ENCODE measurements around the gene NEK11.
"Not testable (repeated sequence)": the region's sequence is repeated elsewhere in the genome, so short reads cannot be mapped to it uniquely, and the experiment has no call there.

Gene NEK11

DNA sequence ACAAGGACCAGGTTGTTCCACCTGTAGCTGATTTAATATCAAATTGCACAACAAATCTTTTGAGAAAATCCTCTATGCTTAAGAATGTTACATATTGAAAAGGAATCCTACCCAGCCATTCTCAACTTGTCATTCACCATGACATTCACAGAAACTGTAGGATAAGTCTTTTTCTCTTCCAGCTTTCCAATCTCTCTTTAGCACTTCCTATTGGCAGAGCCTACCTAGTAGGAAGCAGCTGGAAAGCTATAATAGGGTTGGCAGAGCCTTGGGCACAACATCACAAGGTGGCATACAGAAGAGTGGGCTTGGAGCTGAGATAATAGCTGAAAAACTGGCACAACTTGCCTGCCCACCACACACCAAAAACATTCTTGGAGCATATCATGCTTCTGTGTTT, 287.6 kb downstream of the NEK11 start:
- ATAC-seq (replicated peaks; ENCODE audit: extremely low read depth, poor library complexity, severe bottlenecking) (no peak), DNase-seq (ENCODE audit: low spot score in 2 of 2) (no peak)
- no peaks in the 10 kb centered on the region for H3K4me1 Mint-ChIP-seq
- H3K36me3 Mint-ChIP-seq (ENCODE audit: insufficient read depth) = no peaks in the 10 kb centered on the region
- no peak overlapping the region for H3K27ac Mint-ChIP-seq (ENCODE audit: low read depth)
- H3K9me3 Mint-ChIP-seq = no peaks in the 10 kb centered on the region
- no peak overlapping the region for H3K4me3 Mint-ChIP-seq
- peaks cover 52% of the 10 kb centered on the region for H3K27me3 Mint-ChIP-seq

DNA sequence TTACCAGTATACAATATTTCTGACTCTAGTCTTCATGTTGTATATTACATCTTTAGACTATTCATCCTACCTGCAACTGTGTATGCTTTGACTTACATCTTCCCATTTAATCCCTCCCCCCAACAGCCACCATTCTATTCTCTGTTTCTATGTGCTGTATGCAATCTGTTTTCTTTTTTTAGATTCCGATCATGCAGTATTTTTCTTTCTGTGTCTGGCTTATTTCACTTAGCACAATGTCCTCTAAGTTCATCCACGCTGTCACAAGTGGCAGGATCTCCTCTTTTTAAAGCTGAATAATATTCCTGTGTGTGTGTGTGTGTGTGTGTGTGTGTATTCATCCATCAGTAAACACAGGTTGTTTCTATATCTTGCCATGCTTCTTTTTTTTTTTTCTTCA, 288.5 kb downstream of the NEK11 start:
- H3K27ac Mint-ChIP-seq (ENCODE audit: low read depth) = no peak overlapping the region
- no peaks in the 10 kb centered on the region for H3K36me3 Mint-ChIP-seq (ENCODE audit: insufficient read depth)
- no peaks in the 10 kb centered on the region for H3K4me1 Mint-ChIP-seq
- DNase-seq (ENCODE audit: low spot score in 2 of 2) (no peak), ATAC-seq (replicated peaks; ENCODE audit: extremely low read depth, poor library complexity, severe bottlenecking) (no peak)
- no peaks in the 10 kb centered on the region for H3K9me3 Mint-ChIP-seq
- peaks cover 56% of the 10 kb centered on the region for H3K27me3 Mint-ChIP-seq
- H3K4me3 Mint-ChIP-seq = no peak overlapping the region

DNA sequence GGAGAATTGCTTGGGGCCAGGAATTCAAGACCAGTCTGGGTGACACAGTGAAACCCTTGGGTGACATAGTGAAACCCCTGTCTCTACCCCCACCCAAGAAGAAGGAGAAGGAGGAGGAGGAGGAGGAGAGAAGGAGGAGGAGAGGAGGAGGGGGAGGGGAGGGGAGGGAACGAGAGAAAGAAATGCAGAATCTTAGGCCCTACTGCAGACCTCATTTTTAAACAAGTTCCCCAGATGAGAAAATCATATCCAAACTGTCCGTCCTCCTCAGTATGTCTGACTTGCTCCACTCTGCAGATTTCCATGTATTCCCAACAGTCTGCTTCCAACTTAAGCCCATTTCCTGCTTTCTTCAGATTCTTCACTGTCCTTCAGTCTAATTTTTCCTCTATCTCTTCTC, 291.0 kb downstream of the NEK11 start:
- Mint-ChIP-seq H3K4me1 (no peaks in the 10 kb centered on the region), H3K27me3 (peaks cover 47% of the 10 kb centered on the region), H3K9me3 (no peaks in the 10 kb centered on the region), H3K4me3 (no peak overlapping the region), H3K27ac (ENCODE audit: low read depth) (no peak overlapping the region), H3K36me3 (ENCODE audit: insufficient read depth) (no peaks in the 10 kb centered on the region)
- ATAC-seq (replicated peaks; ENCODE audit: extremely low read depth, poor library complexity, severe bottlenecking) (no peak), DNase-seq (ENCODE audit: low spot score in 2 of 2) (no peak)

DNA sequence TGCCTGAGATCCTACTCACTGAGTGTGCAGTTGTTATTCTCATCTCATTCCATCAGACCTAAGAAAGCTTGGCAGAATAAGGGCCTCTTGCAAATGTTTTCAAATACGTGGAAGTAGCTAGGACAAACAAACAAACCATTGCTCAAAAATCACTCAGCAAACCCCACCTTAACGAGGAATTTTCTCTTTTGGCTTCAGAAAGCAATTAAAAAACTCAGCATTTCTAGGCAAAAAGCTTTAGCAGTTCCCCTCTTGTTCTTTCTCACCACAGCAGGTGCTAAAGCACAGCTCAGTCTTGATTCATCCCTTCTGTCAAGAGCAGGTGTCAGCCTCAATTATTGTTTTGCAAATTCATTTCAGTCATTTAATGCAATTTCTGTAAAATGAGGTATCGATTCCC, 296.3 kb downstream of the NEK11 start:
- Mint-ChIP-seq H3K4me1 (no peaks in the 10 kb centered on the region), H3K9me3 (no peaks in the 10 kb centered on the region), H3K27ac (ENCODE audit: low read depth) (no peak overlapping the region), H3K27me3 (peaks cover 14% of the 10 kb centered on the region), H3K36me3 (ENCODE audit: insufficient read depth) (no peaks in the 10 kb centered on the region), H3K4me3 (no peak overlapping the region)
- ATAC-seq (replicated peaks; ENCODE audit: extremely low read depth, poor library complexity, severe bottlenecking) (no peak), DNase-seq (ENCODE audit: low spot score in 2 of 2) (no peak)

DNA sequence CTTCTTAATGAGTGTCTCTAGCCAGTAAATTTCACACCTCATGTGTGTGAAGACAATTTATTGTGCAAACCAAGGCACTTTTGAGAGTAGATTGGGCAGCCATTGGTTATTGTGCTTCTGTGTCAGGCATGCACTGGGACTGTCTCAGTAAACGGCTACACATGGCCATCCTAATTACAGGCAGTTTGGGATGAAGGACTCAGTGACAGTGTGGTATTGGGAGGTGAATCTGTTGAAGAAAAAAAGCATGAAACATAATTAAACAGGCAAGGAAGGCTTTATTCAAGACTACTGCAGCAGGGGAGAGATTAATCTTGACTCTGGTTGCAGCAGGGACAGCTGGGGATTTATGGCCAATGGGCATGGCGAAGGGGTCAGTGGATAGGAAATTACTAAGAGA, 297.1 kb downstream of the NEK11 start:
- no peak for DNase-seq (ENCODE audit: low spot score in 2 of 2)
- no peak for ATAC-seq (replicated peaks; ENCODE audit: extremely low read depth, poor library complexity, severe bottlenecking)
- H3K9me3 Mint-ChIP-seq = no peaks in the 10 kb centered on the region
- peaks cover 10% of the 10 kb centered on the region for H3K27me3 Mint-ChIP-seq
- H3K4me3 Mint-ChIP-seq = no peak overlapping the region
- H3K27ac Mint-ChIP-seq (ENCODE audit: low read depth) = no peak overlapping the region
- no peaks in the 10 kb centered on the region for H3K36me3 Mint-ChIP-seq (ENCODE audit: insufficient read depth)
- no peaks in the 10 kb centered on the region for H3K4me1 Mint-ChIP-seq

DNA sequence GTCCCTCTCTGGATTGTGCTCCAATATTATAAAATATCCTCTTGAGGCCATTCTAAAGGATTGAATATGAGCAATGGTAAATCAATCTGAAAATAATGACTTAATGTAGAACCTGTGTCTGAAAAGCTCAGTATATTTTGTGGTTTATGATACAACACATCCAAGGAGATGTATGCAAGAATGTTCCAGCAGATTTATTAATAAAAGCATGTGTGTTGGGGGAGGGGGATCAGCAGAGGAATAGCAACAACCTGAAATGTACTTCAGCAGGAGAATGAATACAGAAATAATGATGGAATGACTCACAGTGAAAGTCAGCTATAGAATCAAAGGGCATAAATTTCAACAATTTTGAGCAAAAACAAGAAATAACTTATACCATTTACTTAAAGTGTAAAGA, 298.2 kb downstream of the NEK11 start:
- DNase-seq (ENCODE audit: low spot score in 2 of 2) (no peak), ATAC-seq (replicated peaks; ENCODE audit: extremely low read depth, poor library complexity, severe bottlenecking) (no peak)
- no peaks in the 10 kb centered on the region for H3K9me3 Mint-ChIP-seq
- H3K27me3 Mint-ChIP-seq = peaks cover 18% of the 10 kb centered on the region
- H3K27ac Mint-ChIP-seq (ENCODE audit: low read depth) = no peak overlapping the region
- no peaks in the 10 kb centered on the region for H3K4me1 Mint-ChIP-seq
- H3K4me3 Mint-ChIP-seq = no peak overlapping the region
- no peaks in the 10 kb centered on the region for H3K36me3 Mint-ChIP-seq (ENCODE audit: insufficient read depth)

DNA sequence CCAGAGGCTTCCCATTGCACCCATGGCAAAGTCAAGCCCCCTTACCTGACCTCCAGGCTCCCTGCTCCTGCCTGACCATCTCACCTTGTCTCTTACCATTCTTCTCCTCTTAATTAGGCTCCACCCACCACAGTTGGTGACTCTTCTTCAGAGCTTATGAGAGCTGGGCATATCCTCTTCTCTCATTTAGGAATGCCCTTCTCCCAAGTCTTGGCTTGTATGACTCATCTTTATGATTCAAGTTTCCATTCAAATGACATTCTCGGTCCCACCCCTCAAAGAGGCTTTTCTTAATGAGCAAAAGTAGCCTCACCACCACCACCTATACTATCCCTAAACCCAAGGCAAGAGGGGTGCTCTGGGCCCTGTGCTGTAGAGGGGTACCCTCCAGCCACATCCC, 299.6 kb downstream of the NEK11 start:
- H3K27ac Mint-ChIP-seq (ENCODE audit: low read depth) = no peak overlapping the region
- DNase-seq (ENCODE audit: low spot score in 2 of 2) (no peak), ATAC-seq (replicated peaks; ENCODE audit: extremely low read depth, poor library complexity, severe bottlenecking) (no peak)
- H3K9me3 Mint-ChIP-seq = no peaks in the 10 kb centered on the region
- H3K27me3 Mint-ChIP-seq = peaks cover 17% of the 10 kb centered on the region
- H3K4me3 Mint-ChIP-seq = no peak overlapping the region
- no peaks in the 10 kb centered on the region for H3K4me1 Mint-ChIP-seq
- no peaks in the 10 kb centered on the region for H3K36me3 Mint-ChIP-seq (ENCODE audit: insufficient read depth)

DNA sequence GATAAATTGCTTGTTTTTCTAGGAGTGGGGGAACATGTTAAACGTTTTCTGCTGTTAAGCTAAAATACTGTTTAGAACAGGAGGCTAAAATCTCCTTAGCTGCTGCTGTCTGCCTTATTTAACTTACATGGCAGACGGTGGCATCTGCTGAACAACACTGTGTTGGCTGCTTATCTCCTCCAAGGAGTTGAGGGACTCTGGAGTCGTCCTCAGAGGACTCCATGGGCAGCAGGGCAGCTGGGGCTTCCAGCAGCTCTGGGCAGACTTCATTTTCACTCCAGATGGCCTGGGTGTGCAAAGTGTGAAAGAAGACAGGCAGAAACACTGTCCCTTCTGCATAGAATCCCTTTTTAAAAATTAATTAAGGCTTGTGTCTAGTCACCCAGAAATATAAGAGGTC, 302.0 kb downstream of the NEK11 start:
- Mint-ChIP-seq H3K4me3 (no peak overlapping the region), H3K9me3 (no peaks in the 10 kb centered on the region), H3K4me1 (no peaks in the 10 kb centered on the region), H3K27me3 (peaks cover 17% of the 10 kb centered on the region), H3K36me3 (ENCODE audit: insufficient read depth) (no peaks in the 10 kb centered on the region), H3K27ac (ENCODE audit: low read depth) (no peak overlapping the region)
- no peak for DNase-seq (ENCODE audit: low spot score in 2 of 2)
- ATAC-seq (replicated peaks; ENCODE audit: extremely low read depth, poor library complexity, severe bottlenecking) = no peak

DNA sequence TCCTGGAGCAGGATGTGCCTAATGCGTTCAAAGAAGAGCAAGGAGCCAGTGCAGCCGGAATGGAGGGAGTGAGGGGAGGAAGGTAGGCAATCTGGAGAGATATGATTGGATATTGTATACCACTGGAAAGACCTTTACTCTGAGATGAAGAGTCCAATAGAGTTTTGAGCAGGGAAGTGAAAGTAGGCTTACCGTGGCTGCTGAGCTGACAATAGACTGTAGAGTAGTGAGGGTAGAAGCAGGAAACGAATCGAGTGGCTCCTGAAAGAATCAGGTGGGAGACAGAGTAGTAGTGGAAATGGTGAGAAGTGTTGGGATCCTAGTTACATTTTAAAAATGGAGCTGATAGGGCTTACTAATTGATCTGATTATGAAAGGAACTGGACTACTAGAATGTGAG, 303.1 kb downstream of the NEK11 start:
- Mint-ChIP-seq H3K27me3 (peaks cover 17% of the 10 kb centered on the region), H3K4me3 (no peak overlapping the region), H3K4me1 (no peaks in the 10 kb centered on the region), H3K27ac (ENCODE audit: low read depth) (no peak overlapping the region), H3K9me3 (no peaks in the 10 kb centered on the region), H3K36me3 (ENCODE audit: insufficient read depth) (no peaks in the 10 kb centered on the region)
- DNase-seq (ENCODE audit: low spot score in 2 of 2) = no peak
- no peak for ATAC-seq (replicated peaks; ENCODE audit: extremely low read depth, poor library complexity, severe bottlenecking)

DNA sequence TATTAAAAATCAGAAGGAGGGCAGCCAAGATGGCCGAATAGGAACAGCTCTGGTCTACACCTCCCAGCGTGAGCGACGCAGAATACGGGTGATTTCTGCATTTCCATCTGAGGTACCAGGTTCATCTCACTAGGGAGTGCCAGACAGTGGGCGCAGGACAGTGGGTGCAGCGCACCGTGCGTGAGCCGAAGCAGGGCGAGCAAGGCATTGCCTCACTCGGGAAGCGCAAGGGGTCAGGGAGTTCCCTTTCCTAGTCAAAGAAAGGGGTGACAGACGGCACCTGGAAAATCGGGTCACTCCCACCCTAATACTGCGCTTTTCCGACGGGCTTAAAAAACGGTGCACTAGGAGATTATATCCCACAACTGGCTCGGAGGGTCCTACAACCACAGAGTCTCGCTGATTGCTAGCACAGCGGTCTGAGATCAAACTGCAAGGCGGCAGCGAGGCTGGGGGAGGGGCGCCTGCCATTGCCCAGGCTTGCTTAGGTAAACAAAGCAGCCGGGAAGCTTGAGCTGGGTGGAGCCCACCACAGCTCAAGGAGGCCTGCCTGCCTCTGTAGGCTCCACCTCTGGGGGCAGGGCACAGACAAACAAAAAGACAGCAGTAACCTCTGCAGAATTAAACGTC, 304.9 kb downstream of the NEK11 start:
- DNase-seq (ENCODE audit: low spot score in 2 of 2); H3K27ac Mint-ChIP-seq (ENCODE audit: low read depth); H3K36me3 Mint-ChIP-seq (ENCODE audit: insufficient read depth); H3K9me3 Mint-ChIP-seq; H3K4me3 Mint-ChIP-seq; ATAC-seq (replicated peaks; ENCODE audit: extremely low read depth, poor library complexity, severe bottlenecking); H3K4me1 Mint-ChIP-seq: not testable (repeated sequence)
- H3K27me3 Mint-ChIP-seq = peaks cover 17% of the 10 kb centered on the region

DNA sequence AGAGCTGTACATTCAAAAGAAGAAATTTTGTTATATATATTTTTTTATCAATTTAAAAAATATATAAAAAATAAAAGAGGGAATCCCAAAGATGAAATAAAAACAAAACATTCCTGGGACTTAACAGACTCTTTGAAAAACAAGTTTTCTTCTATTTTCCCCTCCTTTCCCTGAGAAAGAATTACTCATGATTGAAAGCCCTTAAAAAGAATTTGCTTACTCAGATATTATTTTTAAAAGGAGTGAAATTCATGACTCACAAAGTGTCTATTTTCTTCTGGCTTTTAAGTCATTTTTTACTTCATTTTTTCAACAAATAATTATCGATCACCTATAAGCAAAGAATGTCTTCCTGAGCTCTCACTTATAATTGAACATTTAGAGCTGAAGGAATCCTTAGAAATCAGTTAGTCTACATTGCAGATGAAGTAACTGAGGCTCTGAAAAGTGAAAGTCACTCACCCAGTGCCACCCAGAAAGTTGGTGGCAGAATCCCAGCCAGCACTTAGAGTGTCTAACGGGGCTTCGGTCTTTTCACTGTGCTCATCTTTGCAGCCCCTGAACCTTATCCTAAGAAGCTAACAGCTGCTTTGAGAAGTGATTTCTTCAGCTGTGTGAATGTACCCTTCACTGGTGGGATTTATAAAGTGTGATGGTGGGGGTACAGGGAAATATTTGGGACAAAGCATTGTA, 312.4 kb downstream of the NEK11 start:
- ATAC-seq (replicated peaks; ENCODE audit: extremely low read depth, poor library complexity, severe bottlenecking) (no peak), DNase-seq (ENCODE audit: low spot score in 2 of 2) (no peak)
- no peaks in the 10 kb centered on the region for H3K27me3 Mint-ChIP-seq

DNA sequence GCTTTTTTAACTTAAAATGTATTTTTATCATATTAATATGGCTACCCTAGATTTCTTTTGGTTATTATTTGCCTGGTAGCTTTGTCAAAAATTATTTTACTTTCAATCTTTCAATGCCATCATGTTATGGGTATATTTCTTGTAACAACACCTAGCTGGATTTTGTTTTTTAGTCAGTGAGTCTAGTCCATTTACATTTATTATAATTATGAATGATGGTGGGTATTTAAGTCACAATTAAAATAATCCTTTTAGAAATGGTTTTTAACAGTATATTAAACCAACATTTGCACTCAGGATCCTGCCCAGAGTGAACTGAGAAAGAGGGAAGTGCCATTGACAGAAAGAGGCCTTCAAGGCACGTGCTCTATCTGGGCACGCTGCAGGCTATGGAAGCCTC, 315.1 kb downstream of the NEK11 start:
- H3K27me3 Mint-ChIP-seq = no peaks in the 10 kb centered on the region
- H3K4me3 Mint-ChIP-seq = no peak overlapping the region
- no peak overlapping the region for H3K27ac Mint-ChIP-seq (ENCODE audit: low read depth)
- H3K4me1 Mint-ChIP-seq = no peaks in the 10 kb centered on the region
- DNase-seq (ENCODE audit: low spot score in 2 of 2) (no peak), ATAC-seq (replicated peaks; ENCODE audit: extremely low read depth, poor library complexity, severe bottlenecking) (no peak)
- no peaks in the 10 kb centered on the region for H3K9me3 Mint-ChIP-seq
- H3K36me3 Mint-ChIP-seq (ENCODE audit: insufficient read depth) = no peaks in the 10 kb centered on the region

More for the DNA sequence above, 312.4 kb downstream of the NEK11 start:
- H3K4me1 Mint-ChIP-seq = no peaks in the 10 kb centered on the region
- H3K4me3 Mint-ChIP-seq = no peak overlapping the region
- no peak overlapping the region for H3K27ac Mint-ChIP-seq (ENCODE audit: low read depth)
- no peaks in the 10 kb centered on the region for H3K9me3 Mint-ChIP-seq
- H3K36me3 Mint-ChIP-seq (ENCODE audit: insufficient read depth) = no peaks in the 10 kb centered on the region

DNA sequence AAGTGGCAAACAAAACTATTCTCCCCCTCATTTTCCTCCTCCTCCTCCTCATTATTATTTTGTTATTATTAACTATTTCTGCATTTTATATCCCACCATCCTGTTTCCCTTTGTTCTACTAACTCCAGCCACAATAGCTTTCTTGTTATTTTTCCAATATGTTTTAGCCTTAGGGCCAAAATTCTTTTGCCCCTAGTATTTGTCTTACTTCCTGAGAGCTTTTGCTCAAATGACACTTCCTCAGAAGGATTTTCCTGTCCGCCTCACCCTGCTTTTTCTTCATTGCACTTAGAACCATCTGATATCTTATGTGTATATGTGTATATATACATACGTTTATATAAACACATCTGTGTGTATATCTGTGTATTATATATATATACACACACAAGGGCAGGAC, 322.2 kb downstream of the NEK11 start:
- H3K9me3 Mint-ChIP-seq = no peaks in the 10 kb centered on the region
- no peaks in the 10 kb centered on the region for H3K36me3 Mint-ChIP-seq (ENCODE audit: insufficient read depth)
- no peak for ATAC-seq (replicated peaks; ENCODE audit: extremely low read depth, poor library complexity, severe bottlenecking)

More for the DNA sequence above, 322.2 kb downstream of the NEK11 start:
- DNase-seq (ENCODE audit: low spot score in 2 of 2) = no peak
- H3K4me3 Mint-ChIP-seq = no peak overlapping the region
- H3K4me1 Mint-ChIP-seq = no peaks in the 10 kb centered on the region
- no peaks in the 10 kb centered on the region for H3K27me3 Mint-ChIP-seq
- H3K27ac Mint-ChIP-seq (ENCODE audit: low read depth) = no peak overlapping the region

Data from central memory CD8-positive, alpha-beta T cell (primary cell).